ENCODE results near the gene PLEKHA7. TPM values are rescaled to one million over a fixed set of nuclear protein-coding genes. Genes with fewer than 3 reads are reported as not detected.

PLEKHA7 gene
- total RNA-seq, 1 experiment from 2014 or later: 18.4 TPM

DNA sequence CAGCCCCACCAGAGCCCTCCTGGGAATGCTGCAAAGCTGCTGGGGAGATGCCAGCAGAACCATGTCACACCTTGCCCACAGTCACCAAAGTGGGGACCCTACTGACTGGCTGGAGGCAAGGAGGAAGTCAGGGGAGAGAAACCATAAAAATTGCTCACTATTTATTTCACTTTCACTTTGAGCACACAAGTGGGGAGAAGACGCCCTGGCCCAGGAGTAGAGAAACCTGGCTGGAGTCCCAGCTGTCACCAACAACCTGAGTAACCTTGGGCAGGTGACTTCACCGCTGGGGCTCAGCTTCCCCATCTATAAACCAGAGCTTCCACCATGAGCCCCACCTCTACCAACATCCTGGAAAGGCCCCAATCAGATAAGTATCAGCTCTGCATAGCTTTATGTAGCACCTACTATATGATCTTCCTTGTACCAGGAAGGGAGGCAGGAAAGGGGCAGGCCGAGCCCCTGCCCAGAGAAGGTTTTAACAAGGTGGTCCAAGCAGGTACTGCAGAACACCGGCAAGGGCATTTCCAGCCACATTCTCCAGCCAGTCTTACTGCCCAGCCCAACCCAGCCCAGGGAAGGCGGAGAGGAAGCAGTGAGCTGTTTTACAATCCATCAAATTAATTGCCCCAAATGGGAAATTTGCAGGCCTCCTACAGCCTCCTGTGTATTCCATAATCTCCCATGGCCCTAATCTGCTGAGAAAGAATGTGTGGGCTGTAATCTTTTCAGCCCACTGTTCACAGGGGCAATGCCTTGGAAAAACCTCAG, 27.6 kb downstream of the PLEKHA7 start:
- BruUV-seq (replicated peaks): no TSS peak
- no peak overlapping the region for H3K9ac ChIP-seq (ENCODE audit: low read length)
- no peaks in the 10 kb centered on the region for H3K27me3 ChIP-seq (ENCODE audit: low read length)
- no peak overlapping the region for H2AFZ ChIP-seq (ENCODE audit: low read length)
- no peaks in the 10 kb centered on the region for H4K20me1 ChIP-seq (ENCODE audit: low read length)
- ChIA-PET CTCF (interaction anchor here (0.7 kb wide), 1 partner anchor 77 kb away, joined by 6 read pairs; no protein-coding TSS in a partner anchor), POLR2A (ENCODE audit: unreplicated experiment) (interaction anchor here (0.6 kb wide), 2 partner anchors 10 to 1407 kb away, joined by 3 to 10 read pairs; partner anchors contain the start of gene LDHA)
- H3K36me3 ChIP-seq (ENCODE audit: low read depth, low read length): no peaks in the 10 kb centered on the region
- H3K79me2 ChIP-seq (ENCODE audit: low read length): no peaks in the 10 kb centered on the region
- no peaks in the 10 kb centered on the region for H3K9me3 ChIP-seq (ENCODE audit: low read length)
- H3K27ac ChIP-seq (ENCODE audit: low read length): peak overlapping the region; percentile 21
- TF ChIP-seq EZH2phosphoT487 (IDR thresholded peaks at IDR 0.05; ENCODE audit: borderline replicate concordance, low read length): no peak
- no peak for TF ChIP-seq EZH2 (IDR thresholded peaks at IDR 0.05; ENCODE audit: low read length, unreplicated experiment)
- TF ChIP-seq, protein P1, sequence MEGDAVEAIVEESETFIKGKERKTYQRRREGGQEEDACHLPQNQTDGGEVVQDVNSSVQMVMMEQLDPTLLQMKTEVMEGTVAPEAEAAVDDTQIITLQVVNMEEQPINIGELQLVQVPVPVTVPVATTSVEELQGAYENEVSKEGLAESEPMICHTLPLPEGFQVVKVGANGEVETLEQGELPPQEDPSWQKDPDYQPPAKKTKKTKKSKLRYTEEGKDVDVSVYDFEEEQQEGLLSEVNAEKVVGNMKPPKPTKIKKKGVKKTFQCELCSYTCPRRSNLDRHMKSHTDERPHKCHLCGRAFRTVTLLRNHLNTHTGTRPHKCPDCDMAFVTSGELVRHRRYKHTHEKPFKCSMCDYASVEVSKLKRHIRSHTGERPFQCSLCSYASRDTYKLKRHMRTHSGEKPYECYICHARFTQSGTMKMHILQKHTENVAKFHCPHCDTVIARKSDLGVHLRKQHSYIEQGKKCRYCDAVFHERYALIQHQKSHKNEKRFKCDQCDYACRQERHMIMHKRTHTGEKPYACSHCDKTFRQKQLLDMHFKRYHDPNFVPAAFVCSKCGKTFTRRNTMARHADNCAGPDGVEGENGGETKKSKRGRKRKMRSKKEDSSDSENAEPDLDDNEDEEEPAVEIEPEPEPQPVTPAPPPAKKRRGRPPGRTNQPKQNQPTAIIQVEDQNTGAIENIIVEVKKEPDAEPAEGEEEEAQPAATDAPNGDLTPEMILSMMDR (conservative IDR thresholded peaks at IDR 0.05; ENCODE audit: low read depth, low read length): no peak
- H3K4me3 ChIP-seq (ENCODE audit: low read length): no peak overlapping the region
- ATAC-seq (peak; percentile 66), DNase-seq (peak; percentile 58)
- H3F3A ChIP-seq (ENCODE audit: low read length, unreplicated experiment): no peaks in the 10 kb centered on the region
- no peaks in the 10 kb centered on the region for H3K9me2 ChIP-seq (replicated peaks; ENCODE audit: low read length)
- H3K4me2 ChIP-seq (ENCODE audit: low read length): peak overlapping the region; percentile 59
- H3K4me1 ChIP-seq (ENCODE audit: insufficient read depth, low read length): peaks cover 21% of the 10 kb centered on the region
- intact Hi-C loops (cut with micrococcal nuclease): no loop called here

DNA sequence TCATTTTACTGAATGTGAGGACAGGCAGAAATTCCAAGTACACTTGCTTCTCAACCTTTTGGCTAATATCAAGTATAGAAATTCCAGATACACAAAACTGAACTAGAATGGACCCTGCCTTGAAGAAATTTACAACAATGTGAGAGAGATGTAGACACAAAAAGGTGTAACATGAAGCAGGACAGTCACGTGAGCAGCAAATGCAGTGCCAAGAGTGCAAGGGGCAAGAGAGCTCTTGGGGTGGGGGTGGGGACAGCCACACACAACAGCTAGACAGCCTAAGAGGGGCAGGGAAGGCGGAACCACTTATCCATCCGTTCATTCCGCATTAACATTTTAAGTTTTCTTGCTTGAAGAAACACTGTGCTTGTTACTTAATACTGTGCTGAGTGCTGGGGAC, 28.9 kb downstream of the PLEKHA7 start:
- Histone ChIP-seq H3K9ac (ENCODE audit: low read length) (no peak overlapping the region), H3K27me3 (ENCODE audit: low read length) (no peaks in the 10 kb centered on the region), H3K4me2 (ENCODE audit: low read length) (no peak overlapping the region), H3F3A (ENCODE audit: low read length, unreplicated experiment) (no peaks in the 10 kb centered on the region), H3K4me3 (ENCODE audit: low read length) (no peak overlapping the region), H3K36me3 (ENCODE audit: low read depth, low read length) (no peaks in the 10 kb centered on the region), H3K4me1 (ENCODE audit: insufficient read depth, low read length) (peaks cover 21% of the 10 kb centered on the region), H3K27ac (ENCODE audit: low read length) (no peak overlapping the region), H4K20me1 (ENCODE audit: low read length) (no peaks in the 10 kb centered on the region), H3K9me2 (replicated peaks; ENCODE audit: low read length) (no peaks in the 10 kb centered on the region), H3K79me2 (ENCODE audit: low read length) (no peaks in the 10 kb centered on the region), H2AFZ (ENCODE audit: low read length) (no peak overlapping the region), H3K9me3 (ENCODE audit: low read length) (no peaks in the 10 kb centered on the region)
- ATAC-seq: no peak
- DNase-seq: no peak
- ChIA-PET POLR2A (ENCODE audit: unreplicated experiment) (no interaction called here), CTCF (no interaction called here)
- intact Hi-C loops (cut with micrococcal nuclease): no loop called here
- no TSS peak for BruUV-seq (replicated peaks)
- TF ChIP-seq, protein P1 (conservative IDR thresholded peaks at IDR 0.05; ENCODE audit: low read depth, low read length): no peak
- TF ChIP-seq EZH2 (IDR thresholded peaks at IDR 0.05; ENCODE audit: low read length, unreplicated experiment) (no peak), EZH2phosphoT487 (IDR thresholded peaks at IDR 0.05; ENCODE audit: borderline replicate concordance, low read length) (no peak)

DNA sequence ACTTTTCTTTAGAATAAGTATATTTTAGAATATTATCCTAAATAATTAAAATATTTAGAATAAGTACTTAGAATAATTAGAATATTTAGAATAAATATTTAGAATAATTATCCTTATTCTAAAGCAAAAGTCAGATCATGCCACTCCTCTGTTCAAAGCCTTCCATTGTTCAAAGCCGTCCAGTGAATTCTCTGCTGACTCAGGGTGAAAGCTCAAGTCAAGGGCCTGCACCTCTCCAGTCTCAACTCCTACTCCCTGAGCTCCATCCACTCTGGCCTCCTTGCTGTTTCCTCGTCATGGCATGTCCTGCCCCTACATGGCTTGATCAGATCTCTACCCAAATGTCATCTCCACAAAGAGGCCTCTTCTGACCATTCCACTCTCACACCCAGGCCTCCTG, 30.0 kb downstream of the PLEKHA7 start:
- Histone ChIP-seq H4K20me1 (ENCODE audit: low read length) (no peaks in the 10 kb centered on the region), H3K27ac (ENCODE audit: low read length) (no peak overlapping the region), H3K9ac (ENCODE audit: low read length) (no peak overlapping the region), H3K27me3 (ENCODE audit: low read length) (no peaks in the 10 kb centered on the region), H3K36me3 (ENCODE audit: low read depth, low read length) (no peaks in the 10 kb centered on the region), H3K9me2 (replicated peaks; ENCODE audit: low read length) (no peaks in the 10 kb centered on the region), H3K79me2 (ENCODE audit: low read length) (no peaks in the 10 kb centered on the region), H3K4me1 (ENCODE audit: insufficient read depth, low read length) (peaks cover 21% of the 10 kb centered on the region), H3K4me3 (ENCODE audit: low read length) (no peak overlapping the region), H3K9me3 (ENCODE audit: low read length) (no peaks in the 10 kb centered on the region), H2AFZ (ENCODE audit: low read length) (no peak overlapping the region), H3F3A (ENCODE audit: low read length, unreplicated experiment) (no peaks in the 10 kb centered on the region), H3K4me2 (ENCODE audit: low read length) (no peak overlapping the region)
- intact Hi-C loops (cut with micrococcal nuclease): no loop called here
- no TSS peak for BruUV-seq (replicated peaks)
- CTCF ChIA-PET: no interaction called here
- TF ChIP-seq EZH2 (IDR thresholded peaks at IDR 0.05; ENCODE audit: low read length, unreplicated experiment) (no peak), EZH2phosphoT487 (IDR thresholded peaks at IDR 0.05; ENCODE audit: borderline replicate concordance, low read length) (no peak)
- TF ChIP-seq, protein P1 (conservative IDR thresholded peaks at IDR 0.05; ENCODE audit: low read depth, low read length): no peak
- ATAC-seq (no peak), DNase-seq (no peak)
- POLR2A ChIA-PET (ENCODE audit: unreplicated experiment): no interaction called here

Data from PC-3 (cell line).